GM12878 (cell line): ENCODE measurements around the gene VAV2. TPM values are rescaled to one million over a fixed set of nuclear protein-coding genes. Genes with fewer than 3 reads are reported as not detected.

ENCODE experiments used
- ATAC-seq: fragments of 200-7000 bp; cut with Tn5 transposase; 3 replicates; pipeline ENCODE4 v1.9.1; 2020; ENCODE audit warnings: mild to moderate bottlenecking, moderate library complexity
- BruUV-seq: library from RNA; stranded (reverse); fragments of 400-500 nt; replicated peaks from 2 replicates; lab custom pipeline; 2021; lab: Mats Ljungman, UMichigan
- CTCF ChIA-PET: fragments of 300-600 bp; sonication (Branson Sonifier 250); formaldehyde crosslinking; extraction: SDS; loops from one replicate; lab custom pipeline; 2021; ENCODE audit warnings: inconsistent platforms; lab: Yijun Ruan, JAX
- POLR2A ChIA-PET: fragments of 350-600 bp; formaldehyde crosslinking; extraction: SDS; loops from one replicate; lab custom pipeline; 2021; ENCODE audit warnings: inconsistent platforms; lab: Charles Lee
- RAD21 ChIA-PET: fragments of 300-600 bp; sonication (Branson Sonifier 250); formaldehyde crosslinking; loops from one replicate; lab custom pipeline; 2023; ENCODE audit warnings: antibody characterized with exemption; ENCODE audit not compliant: unreplicated experiment; lab: Charles Lee
- SMC1A ChIA-PET: fragments of 300-600 bp; sonication (Branson Sonifier 250); formaldehyde crosslinking; loops from one replicate; lab custom pipeline; 2023; ENCODE audit not compliant: unreplicated experiment, uncharacterized antibody; lab: Charles Lee
- DNase-seq: peaks from one replicate; pipeline ENCODE4 v3.0.0-alpha.2; 2011; ENCODE audit warnings: low read depth, low spot score
- FAIRE-seq: peaks from 3 replicates; lab custom pipeline; 2011; peaks lifted over from hg19 to GRCh38; lab: Jason Lieb, UNC
- H2AFZ ChIP-seq: 2 replicates; pipeline ENCODE4 v1.6.0; 2011; ENCODE audit warnings: low read depth, low read length, control low read depth; ENCODE audit not compliant: control insufficient read depth
- H3K27ac ChIP-seq: 2 replicates; pipeline ENCODE4 v1.5.1; 2011; ENCODE audit warnings: control low read depth; ENCODE audit not compliant: control insufficient read depth, insufficient read depth
- H3K27me3 ChIP-seq, 2 experiments: replicated peaks in 1 of 2; 2 replicates each; pipeline versions ENCODE4 v1.6.0 to v1.6.1; 2011; ENCODE audit warnings: low read length in 1 of 2; ENCODE audit not compliant: control insufficient read depth in 2 of 2, insufficient read depth in 2 of 2
- H3K36me3 ChIP-seq, 2 experiments: 2 replicates each; pipeline ENCODE4 v1.5.1; 2011; ENCODE audit warnings: low read length in 1 of 2; ENCODE audit not compliant: control insufficient read depth in 2 of 2, insufficient read depth in 2 of 2
- H3K4me1 ChIP-seq: 2 replicates; pipeline ENCODE4 v1.6.1; 2011; ENCODE audit warnings: mild to moderate bottlenecking, low read length, moderate library complexity, mixed read lengths; ENCODE audit not compliant: control insufficient read depth, insufficient read depth
- H3K4me2 ChIP-seq: 2 replicates; pipeline ENCODE4 v1.6.0; 2011; ENCODE audit warnings: control low read depth; ENCODE audit not compliant: control insufficient read depth, insufficient read depth
- H3K4me3 ChIP-seq: fragments of 200-600 bp; sonication (generic); 2 replicates; pipeline ENCODE4 v1.5.1; 2016
- H3K79me2 ChIP-seq: 2 replicates; pipeline ENCODE4 v1.6.0; 2011; ENCODE audit warnings: low read length; ENCODE audit not compliant: control insufficient read depth, insufficient read depth
- H3K9ac ChIP-seq: 2 replicates; pipeline ENCODE4 v1.8.0; 2011; ENCODE audit warnings: low read length, control low read depth, mixed read lengths; ENCODE audit not compliant: control insufficient read depth, insufficient read depth
- H3K9me3 ChIP-seq: replicated peaks from 3 replicates; pipeline ENCODE4 v1.5.1; 2011; ENCODE audit warnings: mild to moderate bottlenecking, low read length; ENCODE audit not compliant: control insufficient read depth, insufficient read depth
- H4K20me1 ChIP-seq: 2 replicates; pipeline ENCODE4 v1.6.0; 2011; ENCODE audit not compliant: control insufficient read depth, insufficient read depth
- CREB1 ChIP-seq: IDR thresholded peaks from 2 replicates; pipeline ENCODE4 v1.6.1; 2012; ENCODE audit warnings: low read depth, mild to moderate bottlenecking, inconsistent platforms
- CREM ChIP-seq: IDR thresholded peaks from 2 replicates; pipeline ENCODE4 v1.6.1; 2014; ENCODE audit warnings: antibody characterized with exemption, low read depth
- ETV6 ChIP-seq, 2 experiments: fragments of 450-650 bp in 1 of 2; IDR thresholded peaks in 1 of 2; conservative IDR thresholded peaks in 1 of 2; 2 replicates each; pipeline ENCODE4 v1.6.1; 2014; ENCODE audit warnings: antibody characterized with exemption in 1 of 2, borderline replicate concordance in 1 of 2, low read depth in 1 of 2, mild to moderate bottlenecking in 1 of 2, moderate library complexity in 1 of 2
- KLF5 ChIP-seq: fragments of 450-650 bp; IDR thresholded peaks from 2 replicates; pipeline ENCODE4 v1.6.1; 2014; ENCODE audit warnings: mild to moderate bottlenecking; ENCODE audit not compliant: partially characterized antibody
- SMAD5 ChIP-seq: IDR thresholded peaks from 2 replicates; pipeline ENCODE4 v1.6.1; 2016; ENCODE audit warnings: antibody characterized with exemption, low read depth
- SMC3 ChIP-seq: IDR thresholded peaks from 2 replicates; pipeline ENCODE4 v1.6.1; 2011; ENCODE audit warnings: low read length, improper control_type of control experiment, borderline replicate concordance
- SPI1 ChIP-seq: IDR thresholded peaks from 2 replicates; pipeline ENCODE4 v1.6.1; 2011; ENCODE audit warnings: low read depth, mild to moderate bottlenecking, low read length, moderate library complexity, borderline replicate concordance; ENCODE audit not compliant: insufficient read depth
- SRF ChIP-seq, 2 experiments: IDR thresholded peaks; 2 replicates each; pipeline ENCODE4 v1.6.1; 2011; ENCODE audit warnings: low read depth in 2 of 2, low read length in 2 of 2, mild to moderate bottlenecking in 1 of 2, moderate library complexity in 1 of 2
- TCF3 ChIP-seq: IDR thresholded peaks from 2 replicates; pipeline ENCODE4 v1.6.1; 2012; ENCODE audit warnings: low read depth, mild to moderate bottlenecking, low read length, borderline replicate concordance; ENCODE audit not compliant: insufficient read depth
- TCF7 ChIP-seq: IDR thresholded peaks from 2 replicates; pipeline ENCODE4 v1.6.1; 2014; ENCODE audit warnings: antibody characterized with exemption, borderline replicate concordance
- YBX1 ChIP-seq: fragments of 450-650 bp; IDR thresholded peaks from 2 replicates; pipeline ENCODE4 v1.6.1; 2016; ENCODE audit warnings: antibody characterized with exemption
- ZBED1 ChIP-seq: IDR thresholded peaks from 2 replicates; pipeline ENCODE4 v1.6.1; 2016; ENCODE audit warnings: borderline replicate concordance
- ZSCAN29 ChIP-seq: fragments of 450-650 bp; IDR thresholded peaks from 2 replicates; pipeline ENCODE4 v1.6.1; 2017; ENCODE audit warnings: mild to moderate bottlenecking, moderate library complexity
- WGBS: methylation state at CpG from one replicate; pipeline ENCODE4 v1.1.6; 2016; ENCODE audit warnings: low lambda C conversion rate; ENCODE audit not compliant: insufficient replicate concordance, insufficient coverage; ENCODE audit errors: missing lambda C conversion rate; 5-methylcytosine and 5-hydroxymethylcytosine counted together
- in situ Hi-C: fragments of 300-500 bp; cut with MboI; formaldehyde crosslinking; loops from 9 replicates; pipeline ENCODE4 v1.14.3; 2018; ENCODE audit warnings: mixed read lengths
- intact Hi-C: fragments of 100-400 bp; cut with micrococcal nuclease; formaldehyde crosslinking; loops from one replicate; pipeline ENCODE4 v1.14.2; 2022; ENCODE audit not compliant: unreplicated experiment
- polyA plus RNA-seq, 11 experiments: library from polyadenylated mRNA; depleted of rRNA in 4 of 11; unstranded in 6 of 11; stranded (reverse) in 5 of 11; fragments of >200 nt; fragmentation: Nextera tagmentation in 4 of 11; fragmentation: Illumina TruSeq in 1 of 11; extraction: Ambion mirVana in 4 of 11; extraction: Trizol in 1 of 11; gene quantifications; 1 replicate in 1 of 11; 2 replicates in 10 of 11; pipeline versions ENCODE4 v1.2.1 to v1.2.3, GENCODE V29; 2011 to 2016; ENCODE audit warnings: inconsistent platforms in 2 of 11, missing spikeins in 2 of 11, low read depth in 1 of 11
- total RNA-seq, 4 experiments: library from RNA; depleted of rRNA in 3 of 4; stranded (reverse); fragments of >200 nt in 3 of 4; fragmentation: Illumina TruSeq in 1 of 4; extraction: Trizol in 1 of 4; gene quantifications; 2 replicates each; pipeline versions ENCODE4 v1.2.1 to v1.2.3, GENCODE V29; 2013 to 2021
- TF ChIP-seq, protein P1 (sequence below): fragments of 450-650 bp; IDR thresholded peaks from 2 replicates; pipeline ENCODE4 v1.6.1; 2016; ENCODE audit warnings: mild to moderate bottlenecking, moderate library complexity, borderline replicate concordance
- TF ChIP-seq, protein P2 (sequence below): fragments of 450-650 bp; IDR thresholded peaks from 2 replicates; pipeline ENCODE4 v1.6.1; 2017; ENCODE audit warnings: borderline replicate concordance
- TF ChIP-seq, protein P3 (sequence below): IDR thresholded peaks from 2 replicates; pipeline ENCODE4 v1.6.1; 2011; ENCODE audit warnings: borderline replicate concordance, low read depth, mild to moderate bottlenecking, moderate library complexity, low read length; ENCODE audit not compliant: insufficient read depth, poor library complexity, severe bottlenecking

Gene VAV2
- total and polyA plus RNA-seq, 10 of the 15 experiments (the other 5 are each of a cell fraction or from before 2014, with no cell fraction given): 0.13 to 43.9 (median 16.9) TPM

DNA sequence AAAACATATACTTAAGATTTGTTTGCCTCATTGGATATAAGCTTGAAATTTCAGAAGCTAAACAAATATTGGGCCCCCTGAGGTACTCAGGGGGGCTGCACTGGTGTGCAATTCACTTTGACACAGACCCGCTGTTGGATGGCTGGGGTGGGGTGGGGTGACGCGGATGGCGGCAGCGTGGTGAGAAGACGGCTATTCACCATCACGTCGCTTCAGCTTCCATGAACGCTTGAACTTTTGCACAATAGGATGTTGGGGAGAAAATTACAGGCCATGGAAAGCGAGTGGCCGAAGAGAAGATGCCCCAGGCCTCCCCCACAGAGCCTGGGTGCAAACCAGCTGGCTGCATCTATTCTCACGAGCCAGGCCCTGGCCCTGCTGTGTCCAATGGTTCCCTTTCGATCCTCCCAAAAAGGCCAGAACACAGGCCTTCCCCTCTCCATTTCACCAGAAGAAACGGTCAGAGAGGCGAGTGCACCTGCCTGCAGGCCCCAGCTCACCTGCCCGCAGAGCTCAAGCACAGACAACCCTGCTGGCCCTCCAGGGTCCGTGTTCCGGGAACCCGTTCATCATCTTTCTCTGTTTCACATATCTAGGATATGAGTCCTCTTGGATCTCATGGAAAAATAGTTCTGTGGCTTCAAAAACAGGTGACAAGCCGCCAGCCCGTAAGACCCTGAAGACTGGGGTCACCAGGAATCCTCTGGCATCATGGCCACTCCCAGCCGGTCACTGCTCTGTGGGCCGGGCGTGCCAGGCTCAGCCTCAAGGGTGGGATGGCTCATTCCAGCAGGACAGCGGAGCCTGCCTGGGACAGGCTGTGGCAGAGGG, 207.2 kb downstream of the VAV2 start:
- Histone ChIP-seq H3K79me2 (no peaks in the 10 kb centered on the region; the same call in 1 of the 2 replicates), H4K20me1 (no peaks in the 10 kb centered on the region), H3K4me1 (peaks cover 38% of the 10 kb centered on the region), H3K9ac (no peak overlapping the region), H3K9me3 (no peaks in the 10 kb centered on the region), H3K27ac (peak overlapping the region; percentile 37; the same call in 1 of the 2 replicates), H3K27me3 (no peaks in the 10 kb centered on the region), H3K4me2 (no peak overlapping the region), H2AFZ (no peak overlapping the region), H3K36me3 (peaks cover 10 to 18% of the 10 kb centered on the region in 2 experiments; a peak in 3 of 4 replicates), H3K4me3 (no peak overlapping the region)
- ChIA-PET SMC1A (interaction anchor here (2.0 kb wide), 1 partner anchor 209 kb away, joined by 12 read pairs; no protein-coding TSS in a partner anchor), CTCF (interaction anchor here (1.0 to 6.8 kb wide), 5 partner anchors 10 to 316 kb away, joined by 3 to 177 read pairs (median 3); no protein-coding TSS in a partner anchor), POLR2A (no interaction called here), RAD21 (interaction anchor here (0.9 kb wide), 1 partner anchor 209 kb away, joined by 9 read pairs; no protein-coding TSS in a partner anchor)
- intact Hi-C loops: no loop called here
- no peak for ATAC-seq
- FAIRE-seq: no peak
- in situ Hi-C loops: loop anchor here (5.0 kb wide), 1 partner anchor 207 kb away; the partner anchor contains the start of gene VAV2
- BruUV-seq: no TSS peak
- WGBS: 100% methylated on average over 25 of the region's 25 CpGs
- DNase-seq: no peak
- TF ChIP-seq, protein P1, sequence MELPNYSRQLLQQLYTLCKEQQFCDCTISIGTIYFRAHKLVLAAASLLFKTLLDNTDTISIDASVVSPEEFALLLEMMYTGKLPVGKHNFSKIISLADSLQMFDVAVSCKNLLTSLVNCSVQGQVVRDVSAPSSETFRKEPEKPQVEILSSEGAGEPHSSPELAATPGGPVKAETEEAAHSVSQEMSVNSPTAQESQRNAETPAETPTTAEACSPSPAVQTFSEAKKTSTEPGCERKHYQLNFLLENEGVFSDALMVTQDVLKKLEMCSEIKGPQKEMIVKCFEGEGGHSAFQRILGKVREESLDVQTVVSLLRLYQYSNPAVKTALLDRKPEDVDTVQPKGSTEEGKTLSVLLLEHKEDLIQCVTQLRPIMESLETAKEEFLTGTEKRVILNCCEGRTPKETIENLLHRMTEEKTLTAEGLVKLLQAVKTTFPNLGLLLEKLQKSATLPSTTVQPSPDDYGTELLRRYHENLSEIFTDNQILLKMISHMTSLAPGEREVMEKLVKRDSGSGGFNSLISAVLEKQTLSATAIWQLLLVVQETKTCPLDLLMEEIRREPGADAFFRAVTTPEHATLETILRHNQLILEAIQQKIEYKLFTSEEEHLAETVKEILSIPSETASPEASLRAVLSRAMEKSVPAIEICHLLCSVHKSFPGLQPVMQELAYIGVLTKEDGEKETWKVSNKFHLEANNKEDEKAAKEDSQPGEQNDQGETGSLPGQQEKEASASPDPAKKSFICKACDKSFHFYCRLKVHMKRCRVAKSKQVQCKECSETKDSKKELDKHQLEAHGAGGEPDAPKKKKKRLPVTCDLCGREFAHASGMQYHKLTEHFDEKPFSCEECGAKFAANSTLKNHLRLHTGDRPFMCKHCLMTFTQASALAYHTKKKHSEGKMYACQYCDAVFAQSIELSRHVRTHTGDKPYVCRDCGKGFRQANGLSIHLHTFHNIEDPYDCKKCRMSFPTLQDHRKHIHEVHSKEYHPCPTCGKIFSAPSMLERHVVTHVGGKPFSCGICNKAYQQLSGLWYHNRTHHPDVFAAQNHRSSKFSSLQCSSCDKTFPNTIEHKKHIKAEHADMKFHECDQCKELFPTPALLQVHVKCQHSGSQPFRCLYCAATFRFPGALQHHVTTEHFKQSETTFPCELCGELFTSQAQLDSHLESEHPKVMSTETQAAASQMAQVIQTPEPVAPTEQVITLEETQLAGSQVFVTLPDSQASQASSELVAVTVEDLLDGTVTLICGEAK: no peak
- TF ChIP-seq TCF7 (no peak), ETV6 (conservative IDR thresholded peaks at IDR 0.05 in 1 of 2, IDR thresholded peaks at IDR 0.05 in 1 of 2; ENCODE audit: borderline replicate concordance in 1 of 2, low read depth in 1 of 2) (no peak), CREM (no peak), CREB1 (no peak), KLF5 (no peak), YBX1 (no peak), SMC3 (no peak), TCF3 (no peak), ZSCAN29 (no peak), SMAD5 (no peak), ZBED1 (no peak), SRF (IDR thresholded peaks at IDR 0.05; ENCODE audit: low read depth in 2 of 2, low read length in 2 of 2) (no peak), SPI1 (no peak)
- TF ChIP-seq, protein P2, sequence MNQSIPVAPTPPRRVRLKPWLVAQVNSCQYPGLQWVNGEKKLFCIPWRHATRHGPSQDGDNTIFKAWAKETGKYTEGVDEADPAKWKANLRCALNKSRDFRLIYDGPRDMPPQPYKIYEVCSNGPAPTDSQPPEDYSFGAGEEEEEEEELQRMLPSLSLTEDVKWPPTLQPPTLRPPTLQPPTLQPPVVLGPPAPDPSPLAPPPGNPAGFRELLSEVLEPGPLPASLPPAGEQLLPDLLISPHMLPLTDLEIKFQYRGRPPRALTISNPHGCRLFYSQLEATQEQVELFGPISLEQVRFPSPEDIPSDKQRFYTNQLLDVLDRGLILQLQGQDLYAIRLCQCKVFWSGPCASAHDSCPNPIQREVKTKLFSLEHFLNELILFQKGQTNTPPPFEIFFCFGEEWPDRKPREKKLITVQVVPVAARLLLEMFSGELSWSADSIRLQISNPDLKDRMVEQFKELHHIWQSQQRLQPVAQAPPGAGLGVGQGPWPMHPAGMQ: no peak
- TF ChIP-seq, protein P3, sequence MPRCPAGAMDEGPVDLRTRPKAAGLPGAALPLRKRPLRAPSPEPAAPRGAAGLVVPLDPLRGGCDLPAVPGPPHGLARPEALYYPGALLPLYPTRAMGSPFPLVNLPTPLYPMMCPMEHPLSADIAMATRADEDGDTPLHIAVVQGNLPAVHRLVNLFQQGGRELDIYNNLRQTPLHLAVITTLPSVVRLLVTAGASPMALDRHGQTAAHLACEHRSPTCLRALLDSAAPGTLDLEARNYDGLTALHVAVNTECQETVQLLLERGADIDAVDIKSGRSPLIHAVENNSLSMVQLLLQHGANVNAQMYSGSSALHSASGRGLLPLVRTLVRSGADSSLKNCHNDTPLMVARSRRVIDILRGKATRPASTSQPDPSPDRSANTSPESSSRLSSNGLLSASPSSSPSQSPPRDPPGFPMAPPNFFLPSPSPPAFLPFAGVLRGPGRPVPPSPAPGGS: no peak
